Esophagus muscularis mucosa (tissue), 4 donors: ENCODE results near the gene LRRN2.

Experiments
- CTCF ChIP-seq, 3 experiments: fragments of 200-600 bp in 2 of 3; fragments of 450-650 bp in 1 of 3; sonication (generic) in 2 of 3; IDR thresholded peaks; one replicate each; pipeline ENCODE4 v1.5.1; 2017 to 2019; ENCODE audit warnings: antibody characterized with exemption in 3 of 3, mild to moderate bottlenecking in 2 of 3, moderate library complexity in 1 of 3
- EP300 ChIP-seq: sonication (generic); formaldehyde crosslinking; IDR thresholded peaks from one replicate; pipeline ENCODE4 v1.6.1; 2017; ENCODE audit warnings: antibody characterized with exemption
- POLR2A ChIP-seq: fragments of 450-650 bp; IDR thresholded peaks from one replicate; pipeline ENCODE4 v1.6.1; 2017; ENCODE audit warnings: antibody characterized with exemption, moderate library complexity, mild to moderate bottlenecking, low read depth
- POLR2AphosphoS5 ChIP-seq, 2 donors: sonication (generic); formaldehyde crosslinking; IDR thresholded peaks; one replicate each; pipeline ENCODE4 v1.6.1; 2017; ENCODE audit warnings: antibody characterized with exemption in 2 of 2

- no peak for TF ChIP-seq CTCF (IDR thresholded peaks at IDR 0.05)
- TF ChIP-seq POLR2A = no peak
- no peak for TF ChIP-seq POLR2AphosphoS5 (IDR thresholded peaks at IDR 0.05)
- TF ChIP-seq EP300 = no peak
These were observed 44.1 kb downstream of the LRRN2 start for GRCh38 chr1:204641455-204641854.
